T-helper 1 cell treated with Interleukin-12 subunit alpha and Interleukin-12 subunit beta and Interleukin-4 antibody, amounts not matched to agents 30 ng/mL and 1 ng/mL, for 36 hours (primary cell): ENCODE data around the gene MYO1H. TPM values are rescaled to one million over a fixed set of nuclear protein-coding genes. Genes with fewer than 3 reads are reported as not detected.
"Not testable (repeated sequence)": the region's sequence is repeated elsewhere in the genome, so short reads cannot be mapped to it uniquely, and the experiment has no call there.

ENCODE experiments used
- intact Hi-C: fragments of 100-400 bp; cut with micrococcal nuclease; formaldehyde crosslinking; loops from one replicate; pipeline ENCODE4 v1.15.1; 2024
- total RNA-seq: library from RNA; stranded (reverse); gene quantifications from 2 replicates; pipeline ENCODE4 v1.2.3, GENCODE V29; 2022

Gene MYO1H
- not detected in 2 replicates for total RNA-seq

GRCh38 chr12:109347589-109347988, at the start of gene MYO1H:
MYO1H (plus strand) TSS chr12:109347900; CDS start chr12:109347961, 61 bp downstream.
- intact Hi-C loops = loop anchor here (1.0 kb wide), 1 partner anchor 38 kb away; no protein-coding TSS in a partner anchor

- intact Hi-C loops = no loop called here
Measured at GRCh38 chr12:109299849-109300248, 47.9 kb upstream of the MYO1H start.

GRCh38 chr12:109301643-109302168, 46.0 kb upstream of the MYO1H start:
- intact Hi-C loops = no loop called here

- intact Hi-C loops = no loop called here
Measured at GRCh38 chr12:109302358-109302757, 45.3 kb upstream of the MYO1H start.

GRCh38 chr12:109302770-109303169, 44.9 kb upstream of the MYO1H start:
- intact Hi-C loops = no loop called here

GRCh38 chr12:109304485-109304884, 43.2 kb upstream of the MYO1H start:
- intact Hi-C loops = no loop called here

GRCh38 chr12:109305547-109305946, 42.2 kb upstream of the MYO1H start:
- intact Hi-C loops = no loop called here

- intact Hi-C loops = no loop called here
Measured at GRCh38 chr12:109307051-109307450, 40.6 kb upstream of the MYO1H start.

GRCh38 chr12:109308534-109309380, 38.9 kb upstream of the MYO1H start, which contains the start of gene FOXN4:
FOXN4 (minus strand) TSS chr12:109309284; CDS start chr12:109308321, 963 bp downstream.
- intact Hi-C loops = no loop called here

GRCh38 chr12:109309381-109310246, 38.1 kb upstream of the MYO1H start:
- intact Hi-C loops = no loop called here

- intact Hi-C loops = no loop called here
Measured at GRCh38 chr12:109310247-109311125, 37.2 kb upstream of the MYO1H start.

- intact Hi-C loops = not testable (repeated sequence)
Measured at GRCh38 chr12:109321294-109321693, 26.4 kb upstream of the MYO1H start.

GRCh38 chr12:109329003-109329402, 18.7 kb upstream of the MYO1H start:
- intact Hi-C loops = no loop called here

GRCh38 chr12:109329686-109330085, 18.0 kb upstream of the MYO1H start:
- intact Hi-C loops = no loop called here

- intact Hi-C loops = no loop called here
Measured at GRCh38 chr12:109330282-109331230, 17.1 kb upstream of the MYO1H start.

- intact Hi-C loops = no loop called here
Measured at GRCh38 chr12:109331301-109331952, 16.3 kb upstream of the MYO1H start.

GRCh38 chr12:109334887-109335286, 12.8 kb upstream of the MYO1H start:
- intact Hi-C loops = no loop called here

GRCh38 chr12:109336593-109336992, 11.1 kb upstream of the MYO1H start:
- intact Hi-C loops = no loop called here

- intact Hi-C loops = no loop called here
Measured at GRCh38 chr12:109343677-109344076, 4.0 kb upstream of the MYO1H start.
